Measurements from ENCODE around the gene TRNAU1AP.
"Not testable (repeated sequence)": the region's sequence is repeated elsewhere in the genome, so short reads cannot be mapped to it uniquely, and the experiment has no call there.

The TRNAU1AP gene

GRCh38 chr1:28522537-28522936 is 30.3 kb upstream of the TRNAU1AP start:
- not testable (repeated sequence) for DNase-seq

- not testable (repeated sequence) for DNase-seq
Observed at GRCh38 chr1:28525002-28525642, 27.8 kb upstream of the TRNAU1AP start.

GRCh38 chr1:28526886-28527285 is 26.0 kb upstream of the TRNAU1AP start:
- DNase-seq: no peak

- DNase-seq: no peak
Observed at GRCh38 chr1:28530456-28530855, 22.4 kb upstream of the TRNAU1AP start.

- DNase-seq: no peak
Observed at GRCh38 chr1:28534671-28535070, 18.2 kb upstream of the TRNAU1AP start.

- no peak for DNase-seq
Observed at GRCh38 chr1:28535180-28535579, 17.7 kb upstream of the TRNAU1AP start.

- no peak for DNase-seq
Observed at GRCh38 chr1:28537457-28538199, 15.3 kb upstream of the TRNAU1AP start.

- DNase-seq: no peak
Observed at GRCh38 chr1:28538286-28538685, 14.6 kb upstream of the TRNAU1AP start.

GRCh38 chr1:28540651-28541050 is 12.2 kb upstream of the TRNAU1AP start:
- no peak for DNase-seq

GRCh38 chr1:28541414-28542015 is 11.4 kb upstream of the TRNAU1AP start:
- not testable (repeated sequence) for DNase-seq

GRCh38 chr1:28545246-28545628 is 7.6 kb upstream of the TRNAU1AP start:
- DNase-seq: no peak

- DNase-seq: no peak
Observed at GRCh38 chr1:28548318-28548717, 4.6 kb upstream of the TRNAU1AP start.

- no peak for DNase-seq
Observed at GRCh38 chr1:28551381-28551780, 1.5 kb upstream of the TRNAU1AP start.

- no peak for DNase-seq
Observed at GRCh38 chr1:28560886-28561285, 8.0 kb downstream of the TRNAU1AP start.

- DNase-seq: no peak
Observed at GRCh38 chr1:28564310-28564709, 11.4 kb downstream of the TRNAU1AP start.

GRCh38 chr1:28565040-28565439 is 12.2 kb downstream of the TRNAU1AP start:
- no peak for DNase-seq

GRCh38 chr1:28565726-28566125 is 12.8 kb downstream of the TRNAU1AP start:
- no peak for DNase-seq

GRCh38 chr1:28566931-28567330 is 14.0 kb downstream of the TRNAU1AP start:
- DNase-seq: no peak

- no peak for DNase-seq
Observed at GRCh38 chr1:28571911-28572310, 19.0 kb downstream of the TRNAU1AP start.

- not testable (repeated sequence) for DNase-seq
Observed at GRCh38 chr1:28572891-28573290, 20.0 kb downstream of the TRNAU1AP start.

- no peak for DNase-seq
Observed at GRCh38 chr1:28573564-28573963, 20.7 kb downstream of the TRNAU1AP start.

- DNase-seq: no peak
Observed at GRCh38 chr1:28577052-28577678, 24.3 kb downstream of the TRNAU1AP start.

- DNase-seq: no peak
Observed at GRCh38 chr1:28577738-28578536, 25.1 kb downstream of the TRNAU1AP start.

Measured in NCI-H2171 (cell line).